Heart right ventricle (tissue), 16 donors: Measurements from ENCODE around the gene TAOK1. TPM values are rescaled to one million over a fixed set of nuclear protein-coding genes. Genes with fewer than 3 reads are reported as not detected.

Experiments
- ATAC-seq, 8 donors: fragments of 200-7000 bp; cut with Tn5 transposase; one replicate each; pipeline ENCODE4 v1.9.1; 2020; ENCODE audit warnings: mild to moderate bottlenecking in 8 of 8, moderate library complexity in 8 of 8, moderate number of reproducible peaks in 1 of 8
- DNase-seq, 2 donors: peaks; one replicate each; pipeline ENCODE4 v3.0.0-alpha.2; 2020
- H3K27ac ChIP-seq, 10 donors: fragments of 200-600 bp; sonication (generic) in 2 of 10; one replicate each; pipeline versions ENCODE4 v1.5.0 to v1.8.0; 2020 to 2022; ENCODE audit warnings: mild to moderate bottlenecking in 3 of 10
- H3K27me3 ChIP-seq, 7 donors: fragments of 200-600 bp; one replicate each; pipeline ENCODE4 v1.8.0; 2021 to 2022; ENCODE audit warnings: mild to moderate bottlenecking in 2 of 7
- H3K36me3 ChIP-seq, 9 donors: fragments of 200-600 bp; sonication (generic) in 1 of 9; one replicate each; pipeline versions ENCODE4 v1.5.0 to v1.8.0; 2020 to 2022; ENCODE audit warnings: mild to moderate bottlenecking in 2 of 9
- H3K4me1 ChIP-seq, 9 donors: fragments of 200-600 bp; sonication (generic) in 1 of 9; one replicate each; pipeline versions ENCODE4 v1.5.0 to v1.8.0; 2020 to 2022; ENCODE audit warnings: mild to moderate bottlenecking in 4 of 9
- H3K4me3 ChIP-seq, 10 donors: fragments of 200-600 bp; sonication (generic) in 2 of 10; one replicate each; pipeline versions ENCODE4 v1.5.0 to v1.8.0; 2020 to 2022; ENCODE audit warnings: mild to moderate bottlenecking in 7 of 10, moderate library complexity in 2 of 10
- H3K9me3 ChIP-seq, 11 donors: fragments of 200-600 bp in 10 of 11; sonication (generic) in 2 of 11; one replicate each; pipeline versions ENCODE4 v1.5.0 to v1.8.0; 2013 to 2022; ENCODE audit warnings: mild to moderate bottlenecking in 2 of 11, control low read depth in 1 of 11, moderate library complexity in 1 of 11
- CTCF ChIP-seq, 9 donors: fragments of 200-600 bp; sonication (generic) in 2 of 9; IDR thresholded peaks; one replicate each; pipeline versions ENCODE4 v1.5.0 to v1.8.0; 2021 to 2022; ENCODE audit warnings: antibody characterized with exemption in 9 of 9, mild to moderate bottlenecking in 5 of 9, moderate library complexity in 1 of 9
- WGBS, 2 donors: extraction: QIAGEN DNeasy Blood & Tissue Kit; methylation state at CpG; one replicate each; pipeline ENCODE4 v1.1.7; 2013; ENCODE audit warnings: inconsistent platforms in 1 of 2; 5-methylcytosine and 5-hydroxymethylcytosine counted together
- intact Hi-C, 10 donors: fragments of 100-400 bp; cut with DNase I; formaldehyde crosslinking; loops; one replicate each; pipeline versions ENCODE4 v1.11.1 to v1.14.2; 2022
- polyA plus RNA-seq, 2 donors: library from polyadenylated mRNA; stranded (reverse); fragments of 200-250 nt; gene quantifications; one replicate each; pipeline ENCODE4 v1.2.3, GENCODE V29; 2013
- total RNA-seq, 10 donors: library from RNA; stranded (reverse); fragmentation: NEBNext Ultra II Directional in 3 of 10; extraction: Animal tissue kit (Norgen Biotek cat#: 25700) in 3 of 10; gene quantifications; one replicate each; pipeline versions ENCODE4 v1.2.1 to v1.2.4, GENCODE V29; 2021 to 2023
- donor health status: Arrhythmogenic right ventricular cardiomyopathy.
- donor health status: ischemic (EF 13 %, LVEDD 7.1; RV severe dilation, severe dysfunction).
- donor health status: healthy with polysubstance abuse.
- donor health status: DM: no; HTN: yes; CAD: no.
- donor health status: DM: no; HTN: no; CAD: no.
- donor health status: ischemic (EF 25% LVEDD 6.9; RV normal size, moderate dysfunction).
- donor health status: ischemic (EF 25% LVEDD 5.7; RV mildly dilated, moderate dysfunction).
- donor health status: healthy.
- donor health status: DM: yes; HTN: yes; CAD: no.
- donor health status: Ischemic cardiomyopathy.
- donor health status: ischemic (EF 35%, LVEDD 5.7; RV mildly dilated, moderate dysfunction).
- donor health status: nonischemic (EF 11% LVEDD 7.7; RV severe dilation, severe dysfunction).
- donor health status: DM: yes; HTN: yes; CAD: no.
- donor health status: PGD.
- donor health status: ischemic (EF 29% LVEDD 5.4; RV normal size, mild dysfunction).
- donor health status: nonischemic (EF 23%, LVEDD 6.1; RV moderate dilation, normal function).

The TAOK1 gene
- total and polyA plus RNA-seq, 12 donors = 6.4 to 86.9 (median 68.8) TPM

- Histone ChIP-seq H3K4me1 (peaks cover 0 to 30% (median 10%) of the 10 kb centered on the region in 9 donors), H3K27ac (no peak overlapping the region), H3K36me3 (peaks cover 0 to 84% (median 8%) of the 10 kb centered on the region in 9 donors), H3K4me3 (no peak overlapping the region), H3K9me3 (no peaks in the 10 kb centered on the region), H3K27me3 (no peaks in the 10 kb centered on the region)
- DNase-seq (no peak), ATAC-seq (no peak)
- WGBS, 2 donors = 99% methylated on average over 4 of the region's 4 CpGs
- intact Hi-C loops = no loop called here
- no peak for TF ChIP-seq CTCF (IDR thresholded peaks at IDR 0.05)
These were observed 10.7 kb downstream of the TAOK1 start for GRCh38 chr17:29400818-29401217.

GRCh38 chr17:29401258-29401657, 11.1 kb downstream of the TAOK1 start:
- no peak for TF ChIP-seq CTCF (IDR thresholded peaks at IDR 0.05)
- Histone ChIP-seq H3K4me3 (no peak overlapping the region), H3K4me1 (peaks cover 0 to 26% (median 10%) of the 10 kb centered on the region in 9 donors), H3K36me3 (peaks cover 0 to 85% (median 8%) of the 10 kb centered on the region in 9 donors), H3K27ac (peak overlapping the region in 1 of 10 donors; percentile 17), H3K9me3 (no peaks in the 10 kb centered on the region), H3K27me3 (no peaks in the 10 kb centered on the region)
- DNase-seq = no peak
- 94% methylated on average over 4 of the region's 4 CpGs for WGBS, 2 donors
- intact Hi-C loops = no loop called here
- peak in 1 of 8 donors; percentile 45 for ATAC-seq

- H3K36me3 ChIP-seq = peaks cover 0 to 57% (median 0%) of the 10 kb centered on the region in 9 donors
- ATAC-seq = no peak
- no peaks in the 10 kb centered on the region for H3K9me3 ChIP-seq
- 95 to 98% methylated on average over 2 of the region's 2 CpGs for WGBS, 2 donors
- no peaks in the 10 kb centered on the region for H3K27me3 ChIP-seq
- no peak for DNase-seq
- intact Hi-C loops = loop anchor here in 1 of 10 donors (5.0 kb wide), 1 partner anchor 44 kb away; no protein-coding TSS in a partner anchor
- H3K27ac ChIP-seq = no peak overlapping the region
- peaks cover 0 to 34% (median 21%) of the 10 kb centered on the region in 9 donors for H3K4me1 ChIP-seq
- no peak overlapping the region for H3K4me3 ChIP-seq
- TF ChIP-seq CTCF (IDR thresholded peaks at IDR 0.05) = no peak
These were observed 17.7 kb downstream of the TAOK1 start for GRCh38 chr17:29407856-29408255.

GRCh38 chr17:29409963-29410362, 19.8 kb downstream of the TAOK1 start:
- WGBS, 2 donors = 82 to 83% methylated on average over 6 of the region's 6 CpGs
- DNase-seq (no peak), ATAC-seq (no peak)
- intact Hi-C loops = loop anchor here in 1 of 10 donors (5.0 kb wide), 1 partner anchor 42 kb away; no protein-coding TSS in a partner anchor
- no peaks in the 10 kb centered on the region for H3K27me3 ChIP-seq
- H3K27ac ChIP-seq = no peak overlapping the region
- H3K4me3 ChIP-seq = no peak overlapping the region
- H3K9me3 ChIP-seq = no peaks in the 10 kb centered on the region
- peaks cover 0 to 38% (median 0%) of the 10 kb centered on the region in 9 donors for H3K36me3 ChIP-seq
- TF ChIP-seq CTCF (IDR thresholded peaks at IDR 0.05) = no peak
- peaks cover 0 to 39% (median 28%) of the 10 kb centered on the region in 9 donors for H3K4me1 ChIP-seq
